GM12891 (cell line): ENCODE results near the gene IL2RA.

Source experiments
- DNase-seq: peaks from one replicate; pipeline ENCODE4 v3.0.0; 2011; ENCODE audit warnings: low spot score; ENCODE audit not compliant: insufficient read length
- FAIRE-seq: peaks from 2 replicates; lab custom pipeline; 2011; peaks lifted over from hg19 to GRCh38; lab: Jason Lieb, UNC
- PAX5 ChIP-seq: IDR thresholded peaks from 2 replicates; pipeline ENCODE4 v1.6.1; 2011; ENCODE audit warnings: low read length, moderate library complexity, mild to moderate bottlenecking; ENCODE audit not compliant: insufficient read depth, severe bottlenecking
- POLR2A ChIP-seq: IDR thresholded peaks from 2 replicates; pipeline ENCODE4 v1.6.1; 2011; ENCODE audit warnings: low read depth, low read length, control low read depth
- POLR2AphosphoS5 ChIP-seq: IDR thresholded peaks from 2 replicates; pipeline ENCODE4 v1.6.1; 2011; ENCODE audit warnings: low read depth, low read length, control low read depth
- POU2F2 ChIP-seq: IDR thresholded peaks from 2 replicates; pipeline ENCODE4 v1.6.1; 2011; ENCODE audit warnings: low read depth, mild to moderate bottlenecking, control low read depth, low read length, moderate library complexity
- SPI1 ChIP-seq: IDR thresholded peaks from 2 replicates; pipeline ENCODE4 v1.6.1; 2011; ENCODE audit warnings: low read depth, low read length, control low read depth
- TAF1 ChIP-seq: IDR thresholded peaks from 2 replicates; pipeline ENCODE4 v1.6.1; 2011; ENCODE audit warnings: low read depth, low read length, control low read depth

IL2RA gene

GRCh38 chr10:6100370-6100769, 38.2 kb upstream of the IL2RA start:
- FAIRE-seq: no peak

DNA sequence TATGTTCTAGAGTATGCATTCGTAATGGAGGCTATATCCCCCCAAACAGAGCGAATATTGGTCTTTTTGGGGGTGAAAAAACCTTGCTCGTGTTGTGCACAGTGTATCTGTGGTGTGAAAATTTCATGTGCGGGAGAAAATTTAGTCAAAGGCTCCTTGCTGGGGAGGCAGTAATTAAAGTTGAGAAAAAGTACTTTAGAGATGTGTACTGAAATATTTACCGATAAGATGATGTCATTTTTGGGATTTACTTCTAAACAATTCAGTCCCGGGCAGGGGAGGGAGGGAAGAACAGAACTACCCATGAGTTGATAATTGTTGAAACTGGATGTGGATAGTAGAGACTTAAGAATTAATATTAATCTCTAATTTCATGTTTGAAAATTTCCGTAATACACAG, 36.0 kb upstream of the IL2RA start:
- DNase-seq: no peak
- FAIRE-seq: no peak
- no peak for TF ChIP-seq POLR2A

More at GRCh38 chr10:6100370-6100769, 38.2 kb upstream of the IL2RA start:
- TF ChIP-seq TAF1 (no peak), POU2F2 (no peak), POLR2A (no peak), PAX5 (no peak), SPI1 (no peak), POLR2AphosphoS5 (no peak)
- no peak for DNase-seq

- FAIRE-seq (no peak), DNase-seq (no peak)
- TF ChIP-seq POLR2AphosphoS5 (no peak), POU2F2 (no peak), SPI1 (no peak), PAX5 (no peak), TAF1 (no peak), POLR2A (no peak)
Measured at GRCh38 chr10:6097063-6097462, 34.9 kb upstream of the IL2RA start.

- FAIRE-seq: no peak
- TF ChIP-seq POLR2A: no peak
- TF ChIP-seq POLR2AphosphoS5: no peak
- no peak for TF ChIP-seq POU2F2
- TF ChIP-seq SPI1: no peak
- no peak for DNase-seq
Measured at GRCh38 chr10:6095810-6096570, 33.8 kb upstream of the IL2RA start.

GRCh38 chr10:6092731-6093130, 30.6 kb upstream of the IL2RA start:
- no peak for DNase-seq
- no peak for TF ChIP-seq PAX5
- TF ChIP-seq POLR2A: no peak
- TF ChIP-seq POU2F2: no peak
- no peak for TF ChIP-seq TAF1
- no peak for TF ChIP-seq POLR2AphosphoS5
- TF ChIP-seq SPI1: no peak
- no peak for FAIRE-seq

- DNase-seq: no peak
- FAIRE-seq: peak; percentile 20
- no peak for TF ChIP-seq POLR2AphosphoS5
Measured at GRCh38 chr10:6091630-6092029, 29.5 kb upstream of the IL2RA start.

GRCh38 chr10:6089334-6090219, 27.4 kb upstream of the IL2RA start:
- DNase-seq (no peak), FAIRE-seq (peak; percentile 79)
- TF ChIP-seq POLR2AphosphoS5 (no peak), TAF1 (no peak), POU2F2 (no peak), POLR2A (no peak), SPI1 (peak; percentile 30; the same call in 1 of the 2 replicates)

DNA sequence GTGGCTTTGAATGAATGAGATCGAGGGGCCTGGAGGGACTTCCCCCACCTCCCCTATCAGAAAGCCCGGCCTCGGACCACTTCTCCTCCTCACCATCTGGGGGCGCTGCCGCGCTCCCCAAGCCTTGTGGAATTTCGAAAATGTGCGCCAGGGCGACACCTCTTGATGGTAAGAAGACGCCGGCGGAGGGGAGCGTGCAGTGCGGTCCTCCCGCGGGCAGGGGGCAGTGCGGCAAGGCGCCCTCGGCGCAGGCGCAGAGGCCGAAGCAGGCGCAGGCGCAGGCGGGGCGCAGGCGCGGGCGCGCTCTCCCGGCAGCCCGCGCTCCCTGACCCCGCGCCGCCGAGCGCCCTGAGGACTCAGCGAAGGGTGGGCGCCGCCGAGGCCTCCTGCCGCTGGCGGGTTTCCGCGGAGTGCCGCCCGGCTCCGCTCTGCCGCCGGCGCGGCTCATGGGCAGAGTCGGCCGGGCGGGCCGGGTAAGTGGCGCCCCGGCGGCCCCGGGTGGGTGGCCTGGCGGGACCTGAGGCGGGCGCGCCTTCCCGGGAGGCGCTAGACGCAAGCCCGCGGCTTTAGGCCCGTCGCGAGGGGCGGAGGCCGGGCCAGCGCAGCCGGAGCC, 26.7 kb upstream of the IL2RA start, which contains the start of gene RBM17:
Gene RBM17, plus strand, starts transcription at position 314 of the 613 bp plus-strand sequence. CDS start 8,032 bp downstream, outside the sequence.
- DNase-seq: peak; percentile 85
- peak; percentile 99 for FAIRE-seq

GRCh38 chr10:6086375-6087233, 24.4 kb upstream of the IL2RA start:
- TF ChIP-seq POU2F2 (peak; percentile 13; the same call in 1 of the 2 replicates), POLR2A (no peak), TAF1 (no peak), POLR2AphosphoS5 (no peak), SPI1 (no peak), PAX5 (no peak)
- DNase-seq: peak; percentile 56
- peak; percentile 96 for FAIRE-seq

More for the DNA sequence above, 26.7 kb upstream of the IL2RA start, which contains the start of gene RBM17:
- TF ChIP-seq PAX5 (peak; percentile 76), SPI1 (no peak), POLR2AphosphoS5 (peak; percentile 48; the same call in 1 of the 2 replicates), POLR2A (peak; percentile 43; the same call in 1 of the 2 replicates), TAF1 (peak; percentile 35; the same call in 1 of the 2 replicates), POU2F2 (peak; percentile 47)
